GM21717 (cell line): ENCODE measurements around the gene PROM2.
"Not testable (repeated sequence)": the region's sequence is repeated elsewhere in the genome, so short reads cannot be mapped to it uniquely, and the experiment has no call there.

ENCODE experiments used
- ATAC-seq: cut with Tn5 transposase; IDR thresholded peaks from one replicate; pipeline ENCODE4 v1.9.1; 2021; ENCODE audit warnings: mild to moderate bottlenecking, moderate library complexity; ENCODE audit not compliant: unreplicated experiment

PROM2 gene, protein sequence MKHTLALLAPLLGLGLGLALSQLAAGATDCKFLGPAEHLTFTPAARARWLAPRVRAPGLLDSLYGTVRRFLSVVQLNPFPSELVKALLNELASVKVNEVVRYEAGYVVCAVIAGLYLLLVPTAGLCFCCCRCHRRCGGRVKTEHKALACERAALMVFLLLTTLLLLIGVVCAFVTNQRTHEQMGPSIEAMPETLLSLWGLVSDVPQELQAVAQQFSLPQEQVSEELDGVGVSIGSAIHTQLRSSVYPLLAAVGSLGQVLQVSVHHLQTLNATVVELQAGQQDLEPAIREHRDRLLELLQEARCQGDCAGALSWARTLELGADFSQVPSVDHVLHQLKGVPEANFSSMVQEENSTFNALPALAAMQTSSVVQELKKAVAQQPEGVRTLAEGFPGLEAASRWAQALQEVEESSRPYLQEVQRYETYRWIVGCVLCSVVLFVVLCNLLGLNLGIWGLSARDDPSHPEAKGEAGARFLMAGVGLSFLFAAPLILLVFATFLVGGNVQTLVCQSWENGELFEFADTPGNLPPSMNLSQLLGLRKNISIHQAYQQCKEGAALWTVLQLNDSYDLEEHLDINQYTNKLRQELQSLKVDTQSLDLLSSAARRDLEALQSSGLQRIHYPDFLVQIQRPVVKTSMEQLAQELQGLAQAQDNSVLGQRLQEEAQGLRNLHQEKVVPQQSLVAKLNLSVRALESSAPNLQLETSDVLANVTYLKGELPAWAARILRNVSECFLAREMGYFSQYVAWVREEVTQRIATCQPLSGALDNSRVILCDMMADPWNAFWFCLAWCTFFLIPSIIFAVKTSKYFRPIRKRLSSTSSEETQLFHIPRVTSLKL

DNA sequence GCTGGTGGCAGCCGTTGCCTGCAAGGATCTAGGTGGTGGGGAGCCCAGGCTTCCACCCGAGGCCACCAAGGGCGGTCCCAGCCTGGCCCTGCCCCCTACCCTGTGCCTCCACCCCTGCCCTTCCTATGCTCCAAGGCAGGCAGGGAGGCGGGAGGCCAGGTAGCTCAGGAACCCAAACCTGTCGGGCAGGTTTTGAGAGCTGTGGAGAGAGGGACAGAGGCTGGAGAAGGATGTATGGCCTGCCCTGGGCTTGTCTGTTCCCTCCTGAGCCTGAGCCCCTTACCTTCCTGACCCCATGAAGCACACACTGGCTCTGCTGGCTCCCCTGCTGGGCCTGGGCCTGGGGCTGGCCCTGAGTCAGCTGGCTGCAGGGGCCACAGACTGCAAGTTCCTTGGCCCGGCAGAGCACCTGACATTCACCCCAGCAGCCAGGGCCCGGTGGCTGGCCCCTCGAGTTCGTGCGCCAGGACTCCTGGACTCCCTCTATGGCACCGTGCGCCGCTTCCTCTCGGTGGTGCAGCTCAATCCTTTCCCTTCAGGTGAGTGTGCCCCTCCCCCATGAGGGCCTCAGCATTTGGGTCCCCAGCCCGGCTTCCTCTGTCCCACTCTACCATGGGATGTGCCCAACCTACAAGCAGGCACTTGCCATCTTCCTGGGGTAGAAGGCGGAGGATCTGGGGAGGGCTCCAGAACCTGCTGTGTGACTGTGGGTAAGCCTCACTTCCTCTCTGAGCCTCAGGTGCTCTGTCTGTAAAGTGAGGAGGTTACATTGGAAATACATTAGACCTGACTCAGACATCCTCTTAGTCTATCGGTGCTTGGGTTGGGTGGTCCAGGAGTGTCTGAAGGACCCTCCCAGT lies at the start of gene PROM2:
TSS of gene PROM2 (plus strand) at position 159 of the 860 bp plus-strand sequence. CDS start at position 296, 137 bp downstream.
- ATAC-seq: no peak

DNA sequence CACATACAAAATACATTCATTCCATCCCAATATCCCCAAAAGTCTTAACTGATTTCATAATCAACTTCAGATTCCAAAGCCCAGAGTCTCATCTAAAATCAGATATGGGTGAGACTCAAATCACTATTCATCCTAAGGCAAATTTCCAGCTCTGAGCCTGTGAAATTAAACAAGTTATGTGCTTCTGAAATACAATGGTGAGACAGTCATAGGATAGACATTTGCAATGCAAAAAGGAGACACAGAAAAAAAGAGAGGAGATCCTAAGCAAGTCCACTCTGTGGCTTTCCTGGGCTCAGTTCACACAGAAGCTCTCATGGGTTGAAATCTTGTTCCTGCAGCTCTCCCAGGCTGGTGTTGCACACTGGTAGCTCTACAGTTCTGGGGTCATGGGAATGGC lies 48.6 kb upstream of the PROM2 start:
- no peak for ATAC-seq

DNA sequence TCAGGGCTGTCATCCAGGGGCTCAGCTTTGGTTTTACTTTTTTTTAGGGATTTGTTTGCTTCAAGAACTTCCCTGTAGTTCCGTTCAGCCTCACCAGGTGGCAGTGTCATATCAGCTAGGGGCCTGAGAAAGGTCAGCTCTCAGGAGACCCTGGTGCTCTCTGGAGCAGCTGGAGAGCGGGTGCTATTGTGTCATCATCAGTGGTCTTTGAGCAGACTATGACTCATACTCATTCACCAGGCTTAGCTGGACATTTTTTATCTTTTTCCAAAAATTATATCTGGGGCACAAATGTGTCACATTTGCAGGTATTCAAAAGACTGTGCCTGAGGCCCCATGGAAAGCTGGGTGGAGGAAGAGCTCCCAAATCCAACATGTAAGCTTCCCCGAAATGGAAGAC lies 42.5 kb upstream of the PROM2 start:
- ATAC-seq: no peak

DNA sequence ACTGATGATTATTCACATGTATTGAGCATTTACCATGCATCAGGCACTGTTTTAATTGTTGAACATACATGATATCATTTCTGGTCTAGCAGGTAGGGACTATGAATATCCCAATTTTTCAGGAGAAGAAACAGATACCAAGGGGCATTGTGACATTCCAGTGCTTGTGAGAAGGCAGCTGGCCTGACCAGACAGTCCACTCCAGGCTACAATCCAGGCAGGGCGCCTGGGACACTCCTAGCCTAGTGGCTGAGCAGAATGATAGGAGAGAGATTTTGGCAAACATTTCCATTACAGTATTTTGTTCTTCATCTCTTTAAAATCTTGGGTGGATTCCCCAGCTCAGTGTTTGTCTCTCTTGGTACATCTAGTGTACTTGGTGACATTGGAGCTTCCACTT lies 42.0 kb upstream of the PROM2 start:
- ATAC-seq: no peak

DNA sequence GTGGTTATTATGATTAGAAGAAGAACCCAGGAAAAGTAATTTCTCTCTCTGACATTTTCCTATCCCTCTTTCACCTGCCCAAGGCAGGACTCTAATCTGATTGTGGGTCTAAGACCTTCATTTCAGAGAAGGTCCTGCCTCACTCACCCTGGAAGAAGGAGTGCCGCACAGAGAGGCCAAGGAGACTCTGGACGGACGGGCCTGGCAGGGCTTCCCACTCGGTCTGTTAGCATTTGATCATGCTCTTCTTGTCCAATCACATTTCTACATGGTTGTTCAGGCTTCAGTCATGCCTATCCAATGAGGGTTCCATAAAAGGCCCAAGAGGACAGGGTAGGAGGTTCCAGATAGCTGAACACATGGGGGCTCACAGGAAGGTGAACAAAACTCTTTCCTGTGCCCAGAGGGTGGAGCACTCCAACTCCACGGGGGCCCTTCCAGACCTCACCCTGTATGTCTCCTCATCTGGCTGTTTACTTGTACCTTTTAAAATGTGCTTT lies 39.9 kb upstream of the PROM2 start:
- ATAC-seq: no peak

DNA sequence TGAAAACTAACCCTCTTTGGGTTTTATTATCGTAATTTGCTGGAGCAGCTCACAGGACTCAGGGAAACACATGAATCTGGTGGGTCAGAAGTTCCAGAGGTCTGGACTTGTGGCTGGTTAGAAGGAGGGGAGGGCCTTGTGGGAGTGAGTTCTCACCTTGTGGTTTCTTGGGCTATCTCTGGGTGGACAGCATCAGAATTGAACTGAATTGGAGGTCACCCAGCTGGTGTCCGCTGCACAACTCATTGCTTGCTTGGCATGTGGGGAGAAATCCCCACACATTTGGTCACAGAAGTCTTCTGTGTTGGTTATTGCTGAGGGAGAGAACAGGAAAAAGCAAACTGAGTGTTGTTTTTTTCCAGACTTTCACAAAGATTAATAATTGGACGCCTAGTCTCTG lies 39.4 kb upstream of the PROM2 start:
- ATAC-seq: no peak

DNA sequence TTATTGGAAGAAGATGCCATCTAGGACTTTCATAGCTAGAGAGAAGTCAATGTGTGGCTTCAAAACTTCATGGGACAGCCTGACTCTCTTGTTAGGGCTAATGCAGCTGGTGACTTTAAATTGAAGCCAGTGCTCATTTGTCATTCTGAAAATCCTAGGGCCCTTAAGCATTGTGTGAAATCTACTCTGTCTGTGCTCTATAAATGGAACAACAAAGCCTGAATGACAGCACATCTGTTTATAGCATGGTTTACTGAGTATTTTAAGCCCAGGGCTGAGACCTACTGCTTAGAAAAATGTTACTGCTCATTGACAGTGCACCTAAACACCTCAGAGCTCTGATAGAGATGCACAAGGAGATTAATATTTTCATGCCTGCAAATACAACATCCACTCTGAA lies 36.1 kb upstream of the PROM2 start:
- ATAC-seq: no peak

DNA sequence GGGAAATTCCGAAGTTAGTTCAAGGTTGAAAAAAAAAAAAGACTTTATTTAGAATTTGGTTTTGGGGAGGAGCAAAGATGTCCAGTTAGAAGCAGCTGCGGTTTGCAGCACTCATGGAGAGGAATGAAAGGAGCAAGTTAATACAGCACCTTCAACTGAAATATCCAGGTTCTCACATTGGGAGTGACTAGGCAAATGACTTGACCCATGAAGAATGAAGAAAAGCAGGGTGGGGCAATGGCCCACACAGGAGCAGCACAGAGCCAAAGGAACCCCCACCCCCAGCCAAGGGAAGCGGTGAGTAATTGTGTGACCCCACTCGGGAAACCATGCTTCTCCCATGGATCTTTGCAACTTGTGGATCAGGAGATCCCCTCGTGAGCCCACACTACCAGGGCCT lies 34.2 kb upstream of the PROM2 start:
- ATAC-seq: no peak

DNA sequence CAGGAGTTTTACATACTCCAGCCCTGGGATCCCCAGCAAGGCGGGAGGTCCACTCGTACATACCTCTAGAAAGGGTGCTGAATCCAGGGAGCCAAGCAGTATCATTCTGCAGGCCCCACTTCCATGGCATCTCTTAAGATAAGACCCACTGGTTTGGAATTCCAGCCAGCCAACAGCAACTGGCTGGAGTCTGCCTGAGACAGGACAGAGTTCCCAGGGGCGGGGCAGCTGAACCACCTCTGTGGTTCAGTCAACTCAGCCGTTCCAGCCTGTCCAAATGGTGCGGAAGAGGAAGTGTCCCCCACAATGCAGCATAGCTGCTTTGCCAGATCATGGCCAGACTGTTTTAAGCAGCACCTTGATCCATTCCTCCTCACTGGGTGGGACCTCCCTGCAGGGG lies 33.7 kb upstream of the PROM2 start:
- no peak for ATAC-seq

DNA sequence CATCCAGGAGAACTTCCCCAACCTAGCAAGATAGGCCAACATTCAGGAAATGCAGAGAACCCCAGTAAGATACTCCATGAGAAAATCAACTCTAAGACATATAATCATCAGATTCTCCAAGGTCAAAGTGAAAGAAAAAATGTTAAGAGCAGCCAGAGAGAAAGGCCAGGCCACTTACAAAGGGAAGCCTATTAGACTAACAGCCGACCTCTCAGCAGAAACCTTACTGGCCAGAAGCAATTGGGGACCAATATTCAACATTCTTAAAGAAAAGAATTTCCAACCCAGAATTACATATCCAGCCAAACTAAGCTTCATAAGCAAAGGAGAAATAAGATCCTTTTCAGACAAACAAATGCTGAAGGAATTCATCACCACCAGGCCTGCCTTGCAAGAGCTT lies 32.2 kb upstream of the PROM2 start:
- ATAC-seq: not testable (repeated sequence)

DNA sequence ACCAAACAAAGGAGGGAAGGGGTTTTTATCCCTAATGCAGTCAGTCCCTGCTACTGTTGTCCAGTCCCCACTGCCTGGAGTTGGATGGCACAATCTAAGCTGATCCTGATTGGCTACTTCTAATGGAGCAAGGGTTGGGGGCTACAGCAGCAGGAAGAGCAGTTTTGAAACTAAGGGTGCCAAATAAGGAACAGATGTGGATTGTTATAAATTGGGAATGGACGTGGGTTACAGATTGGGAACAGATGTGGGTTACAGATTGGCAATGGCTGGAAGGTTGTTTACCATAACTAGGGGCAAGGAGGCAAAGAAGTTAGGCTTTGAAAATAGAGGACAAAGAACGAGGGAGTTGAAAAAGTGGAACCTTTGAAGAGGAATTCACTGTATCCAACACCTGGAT lies 16.0 kb upstream of the PROM2 start:
- no peak for ATAC-seq

DNA sequence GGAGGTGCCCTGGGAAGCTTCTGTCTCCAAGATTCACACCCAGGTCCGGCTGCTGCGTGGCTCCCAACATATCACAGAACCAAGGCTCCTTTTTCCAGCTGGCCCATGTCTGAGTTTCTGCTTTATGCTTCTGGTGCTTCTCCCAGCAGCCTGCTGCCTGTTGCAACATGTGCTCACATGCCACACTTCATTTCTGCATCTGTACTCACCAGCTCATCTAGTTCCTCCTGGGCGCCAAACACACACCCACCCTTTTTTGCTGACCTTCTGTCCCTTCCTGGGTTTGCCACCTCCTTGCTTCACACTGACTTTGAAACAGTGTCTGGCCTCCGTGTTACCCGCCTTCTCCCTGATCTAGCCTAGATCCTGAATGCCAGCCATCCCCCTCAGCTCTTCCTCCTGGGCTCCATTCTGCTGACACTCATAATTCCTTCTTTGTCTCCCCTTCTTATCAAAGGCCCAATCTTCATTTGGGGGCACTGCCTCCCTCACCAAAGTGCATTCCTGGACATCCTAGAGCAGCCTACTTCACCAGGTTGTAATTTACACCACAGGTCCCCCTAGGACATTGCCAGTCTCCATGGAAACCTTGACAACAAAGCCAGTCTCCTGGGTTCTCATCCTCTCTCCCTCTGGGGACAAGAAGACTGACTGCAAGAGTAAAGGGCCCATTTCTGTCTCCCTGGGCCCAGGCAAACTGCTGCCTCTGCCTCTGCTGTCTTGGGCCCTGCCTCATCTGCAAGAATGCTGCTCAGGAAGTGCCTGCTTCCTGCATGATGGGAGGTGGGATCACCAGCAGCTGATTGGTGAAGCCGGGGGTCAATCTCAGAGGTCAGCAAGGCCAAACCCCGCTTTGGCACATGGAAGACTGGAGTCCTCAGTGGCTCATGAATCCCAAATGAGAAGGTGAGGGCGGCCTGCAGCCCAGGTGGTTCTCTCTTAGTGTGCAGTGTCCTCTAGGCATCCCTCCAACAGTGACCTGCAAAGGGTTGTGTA lies 13.9 kb upstream of the PROM2 start:
- no peak for ATAC-seq

DNA sequence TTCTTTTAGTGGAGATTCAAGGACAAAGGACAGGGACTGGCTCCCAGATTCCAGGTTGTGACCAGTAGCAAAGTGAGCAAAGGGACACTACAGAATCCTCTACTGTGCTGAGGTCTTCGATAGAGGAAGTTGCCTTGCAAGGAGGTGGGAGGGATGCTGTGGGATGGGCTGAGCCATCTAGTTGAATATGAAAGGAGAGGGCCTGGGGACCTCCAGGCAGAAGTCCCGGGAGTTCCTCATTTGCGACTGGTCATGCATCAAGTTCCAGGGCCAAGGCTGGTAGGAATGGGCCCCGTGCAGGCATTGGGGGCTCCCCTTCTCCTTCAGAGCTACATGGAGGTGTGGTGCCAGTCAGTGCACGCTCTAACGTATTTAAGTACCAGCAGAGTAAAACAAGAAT lies 12.6 kb upstream of the PROM2 start:
- no peak for ATAC-seq

DNA sequence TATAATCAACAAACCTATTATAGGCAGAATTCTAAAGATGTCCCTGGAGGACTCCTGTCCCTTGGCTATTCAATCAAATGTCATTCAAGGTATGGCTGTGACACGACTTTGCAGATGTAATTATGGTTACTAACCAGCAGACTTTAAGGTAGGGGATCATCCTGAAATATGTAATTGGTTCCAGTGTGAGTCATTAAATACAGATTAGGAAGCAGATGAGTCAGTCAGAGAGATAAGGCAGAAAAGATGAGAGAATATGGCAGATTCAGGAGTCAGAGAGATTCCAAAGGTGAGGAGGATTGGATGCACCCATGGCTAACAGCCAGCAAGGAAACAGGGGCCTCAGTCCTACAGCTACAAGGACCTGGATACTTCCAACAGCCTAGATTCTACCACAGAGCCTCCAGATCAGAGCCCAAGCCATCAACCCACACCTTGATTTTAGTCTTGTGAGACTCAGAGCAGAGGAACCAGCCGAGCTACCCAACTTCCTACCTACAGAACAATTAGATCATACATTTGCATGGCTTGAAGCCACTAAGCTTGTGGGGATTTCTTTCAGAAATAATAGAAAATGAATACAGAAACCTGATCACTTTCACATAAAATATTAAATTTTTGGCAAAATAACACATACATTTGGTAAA lies 11.2 kb upstream of the PROM2 start:
- ATAC-seq: no peak

DNA sequence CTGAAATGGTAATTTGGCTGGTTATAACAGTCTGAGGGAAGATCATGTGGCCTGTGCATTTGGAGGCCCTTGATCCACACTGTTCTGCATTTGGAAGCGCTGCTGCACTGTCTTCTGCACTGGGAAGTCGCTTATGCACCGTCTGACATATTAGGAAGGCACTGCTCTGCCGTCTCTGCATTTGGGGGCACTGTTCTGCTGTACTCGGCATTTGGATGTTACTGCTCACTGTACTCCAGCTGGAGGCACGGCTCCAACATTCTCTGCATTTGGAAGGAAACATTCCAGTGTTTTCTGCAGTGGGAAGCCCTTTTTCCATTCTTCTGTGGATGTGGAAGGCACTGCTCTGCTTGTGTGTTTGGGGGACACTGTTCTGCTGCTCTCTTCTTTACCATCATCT lies 9.6 kb upstream of the PROM2 start:
- ATAC-seq: no peak

DNA sequence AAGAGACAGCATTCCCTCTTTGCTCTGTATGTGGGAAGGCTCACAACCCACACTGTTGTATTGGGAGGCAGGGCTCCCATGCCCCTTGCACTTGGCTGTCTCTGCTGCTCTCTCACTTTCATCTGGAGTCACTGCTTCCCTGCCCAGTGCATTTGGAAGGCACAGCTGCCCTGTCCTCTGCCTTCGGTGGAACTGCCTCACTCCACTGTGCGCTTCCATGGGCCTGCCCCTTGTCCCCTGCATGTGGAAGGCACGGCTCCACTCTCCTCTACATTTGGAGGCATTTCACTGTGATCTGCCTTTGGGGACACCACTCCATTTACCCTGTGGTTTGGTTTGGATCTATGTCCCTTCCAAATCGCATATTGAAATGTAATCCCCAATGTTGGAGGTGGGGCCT lies 9.1 kb upstream of the PROM2 start:
- no peak for ATAC-seq

DNA sequence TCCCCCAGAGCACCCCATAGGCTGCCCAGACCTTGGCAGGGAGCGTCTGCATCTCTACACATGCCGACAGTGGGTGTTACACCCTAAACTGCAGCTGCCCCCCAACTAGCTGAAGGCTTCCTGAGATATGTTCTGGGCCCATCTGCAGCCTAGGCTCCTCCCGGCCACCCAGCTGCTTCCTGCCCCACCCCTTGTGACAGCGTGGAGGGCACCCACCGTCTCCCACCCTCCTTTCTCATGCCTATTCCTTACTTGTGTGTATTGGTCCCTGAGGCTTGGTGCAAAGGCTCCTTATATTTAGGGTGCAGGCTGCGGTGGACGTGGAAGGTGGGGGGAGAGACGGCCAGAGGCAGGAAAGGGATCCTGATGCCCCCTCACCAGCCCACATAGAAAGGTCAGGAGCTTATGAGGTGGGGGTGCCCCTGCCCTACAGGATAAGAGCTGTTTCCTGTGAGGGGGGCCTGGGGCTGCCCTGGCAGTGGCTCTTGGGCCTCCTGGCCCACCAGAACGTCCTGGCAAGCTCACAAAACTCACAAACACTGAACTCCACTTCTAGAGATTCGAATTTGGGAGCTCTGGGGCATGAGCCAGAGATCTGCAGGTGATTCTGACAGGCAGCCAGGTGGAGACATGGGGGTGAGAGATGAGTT lies 7.3 kb upstream of the PROM2 start:
- ATAC-seq: no peak

DNA sequence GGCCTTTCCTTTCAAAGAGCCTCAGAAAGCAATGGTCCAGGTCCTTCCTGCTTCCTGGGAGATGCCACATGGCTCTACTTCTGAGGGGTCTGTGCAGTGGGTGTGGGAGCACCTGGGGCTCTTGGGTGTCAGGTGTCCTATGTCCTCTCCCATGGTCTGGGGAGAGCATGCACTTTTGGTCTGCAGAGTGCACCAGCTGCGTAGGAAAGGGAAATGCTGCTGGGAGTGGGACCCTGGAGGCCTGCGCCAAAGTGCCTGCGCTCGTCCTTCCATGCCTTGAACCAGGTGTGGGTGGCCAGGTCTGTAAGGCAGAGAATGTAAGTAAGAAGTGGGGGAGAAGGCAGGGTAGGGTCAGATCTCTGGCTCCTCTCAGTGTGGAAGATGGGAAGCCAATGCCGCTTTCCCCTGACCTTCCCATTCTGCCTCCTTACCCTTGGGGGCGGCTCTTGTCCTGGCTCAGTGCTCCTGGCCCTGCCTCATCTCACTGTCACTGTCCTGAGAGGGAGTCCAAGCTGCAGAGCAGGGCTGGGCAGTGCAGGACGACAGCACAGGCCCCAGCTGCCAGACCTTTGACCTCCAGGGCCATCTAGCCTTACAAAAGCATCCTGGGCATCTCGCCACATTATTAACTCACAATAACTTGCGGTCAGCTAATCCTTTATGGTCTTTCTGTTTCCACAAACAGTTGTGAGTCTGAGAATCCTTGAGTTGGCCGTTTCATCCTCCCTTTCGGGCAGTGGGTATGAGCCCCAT lies 6.6 kb upstream of the PROM2 start:
- no peak for ATAC-seq
